NCI-H748 (cell line): ENCODE results near the gene VGLL3.
"Not testable (repeated sequence)": the region's sequence is repeated elsewhere in the genome, so short reads cannot be mapped to it uniquely, and the experiment has no call there.

Experiments used
- DNase-seq: peaks from one replicate; lab custom pipeline; 2025; ENCODE audit not compliant: unreplicated experiment; lab: John Stamatoyannopoulos, UW

The VGLL3 gene

DNA sequence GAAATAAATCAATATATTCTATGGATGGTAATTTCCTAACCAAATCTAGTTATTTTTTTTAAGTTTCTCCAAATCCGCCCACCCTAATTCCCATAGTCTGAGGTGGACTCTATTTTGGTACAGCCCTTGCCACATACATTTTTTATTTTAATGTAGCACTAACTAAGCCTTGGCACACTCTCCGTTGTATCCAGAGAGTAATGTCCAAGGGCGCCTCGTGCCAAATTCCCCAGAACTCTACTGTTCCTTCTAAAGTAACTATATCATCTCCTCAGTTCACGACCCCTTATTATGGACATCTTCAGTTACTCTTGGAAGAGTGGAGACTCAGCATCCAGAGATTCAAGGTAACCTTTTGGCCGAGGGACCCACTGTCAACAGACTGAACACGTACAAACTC is 1.3 kb downstream of the VGLL3 start:
- DNase-seq: no peak

DNA sequence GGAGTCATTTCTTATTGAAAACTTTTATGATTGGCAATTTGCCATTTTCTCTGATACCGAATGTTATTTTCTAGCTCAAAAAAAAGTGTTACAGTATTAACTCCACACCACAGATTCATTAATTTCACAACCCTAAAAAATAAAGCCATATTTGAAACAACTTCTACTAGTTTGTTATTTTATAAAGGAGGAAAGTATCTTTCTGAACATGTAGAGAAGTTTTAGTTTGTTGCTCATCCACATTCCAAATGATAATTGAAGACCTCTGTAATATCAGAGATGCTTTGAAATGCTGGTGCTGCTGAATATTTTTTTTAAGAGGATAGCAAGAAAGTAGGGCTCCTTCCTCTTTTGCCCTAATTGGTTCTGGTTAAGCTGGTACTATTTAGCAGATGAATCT is 1.9 kb downstream of the VGLL3 start:
- DNase-seq: no peak

DNA sequence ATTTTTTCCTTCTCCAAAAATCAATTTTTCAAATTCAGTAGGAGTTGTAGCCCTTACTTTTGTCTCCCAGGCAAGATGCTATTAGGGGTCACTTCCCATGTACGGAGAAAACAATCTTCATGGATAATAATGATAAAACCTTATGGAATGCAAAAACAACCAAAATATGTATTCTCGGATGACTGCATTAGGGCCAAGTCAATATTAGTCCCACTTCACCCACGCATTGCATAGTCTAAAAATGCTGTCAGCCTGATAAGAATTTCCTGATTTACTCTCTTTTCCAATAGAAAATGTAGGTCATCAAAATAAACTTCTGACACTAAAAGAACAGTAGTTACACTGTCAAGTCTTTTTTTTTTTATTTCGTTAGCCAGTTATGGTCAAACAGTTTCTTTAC is 2.7 kb downstream of the VGLL3 start:
- no peak for DNase-seq

DNA sequence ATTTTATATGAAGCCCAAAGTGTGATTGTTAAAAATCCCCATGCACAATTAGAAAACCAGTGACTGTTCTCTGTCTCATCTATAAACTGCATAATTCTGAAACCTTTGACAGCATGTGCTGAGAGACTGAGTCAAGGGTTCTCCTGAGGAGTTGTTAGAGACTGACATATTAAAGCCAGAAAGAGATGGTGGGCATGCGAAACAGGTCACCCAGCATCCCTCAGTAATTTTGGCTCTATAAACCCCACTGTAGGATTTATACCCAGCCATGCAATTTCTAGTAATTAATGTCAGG is 3.6 kb downstream of the VGLL3 start:
- no peak for DNase-seq

DNA sequence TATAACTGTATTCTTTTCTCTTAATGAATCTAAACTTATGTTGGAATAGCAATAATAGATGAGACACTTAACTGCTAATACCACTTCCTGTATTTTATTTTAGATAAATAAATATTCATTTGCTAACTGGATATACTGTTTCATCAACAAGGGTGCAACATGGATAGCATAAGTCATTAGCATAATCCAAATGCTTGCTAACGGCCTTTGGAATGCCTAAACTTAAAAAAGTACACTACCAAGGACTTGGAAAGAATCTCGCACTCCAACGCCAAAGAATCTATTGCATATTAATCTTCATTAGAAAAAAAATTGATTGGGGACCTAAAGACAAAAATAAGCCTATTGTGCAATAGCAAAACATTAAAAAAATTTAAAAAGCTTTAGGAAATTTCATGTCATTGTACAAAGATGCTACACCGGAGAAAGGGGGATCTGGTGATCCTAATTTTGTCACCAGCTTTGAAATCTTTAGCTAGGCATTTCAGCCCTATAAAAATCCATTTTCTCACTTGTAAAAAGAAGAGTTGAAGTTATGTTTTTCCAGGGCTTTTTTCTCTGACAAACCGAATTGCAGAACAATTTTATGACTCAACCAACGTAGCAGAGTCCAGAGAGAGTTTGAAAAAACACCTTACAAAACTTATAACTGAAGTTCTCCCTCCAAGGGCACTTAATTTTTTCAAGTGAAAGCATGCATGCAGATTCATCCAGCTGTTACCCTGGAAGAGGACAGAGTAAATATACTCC is 4.1 kb downstream of the VGLL3 start:
- DNase-seq: no peak

DNA sequence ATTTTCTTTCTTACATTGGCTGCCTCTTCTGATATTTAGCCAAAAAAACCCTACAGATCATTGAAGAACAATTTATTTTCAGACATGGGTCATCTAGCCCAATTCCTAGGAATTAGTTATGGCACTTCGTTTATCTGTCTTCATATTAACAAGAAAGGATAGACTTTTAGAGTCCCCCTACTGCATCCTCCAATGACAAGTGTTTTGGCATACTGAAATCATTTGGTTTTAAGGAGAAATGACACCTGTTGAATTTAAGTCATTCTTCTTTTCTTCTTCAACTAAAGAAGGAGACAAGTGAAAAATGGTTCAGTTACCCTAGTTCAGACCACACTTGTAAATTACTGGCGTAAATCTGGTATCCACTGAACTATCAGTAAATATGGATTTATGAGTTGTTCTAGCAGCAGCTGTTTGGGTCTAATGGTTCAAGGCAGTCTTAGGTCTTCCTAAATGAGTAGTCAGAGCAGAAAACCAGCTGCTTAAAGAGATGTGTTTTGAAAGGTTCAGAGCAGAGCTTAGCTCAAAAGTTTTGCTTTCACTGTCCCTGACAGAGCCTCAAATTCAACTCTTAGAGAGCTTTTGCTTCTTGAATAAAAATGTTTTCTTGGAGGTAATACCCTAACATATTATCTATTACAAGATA is 5.6 kb downstream of the VGLL3 start:
- no peak for DNase-seq

DNA sequence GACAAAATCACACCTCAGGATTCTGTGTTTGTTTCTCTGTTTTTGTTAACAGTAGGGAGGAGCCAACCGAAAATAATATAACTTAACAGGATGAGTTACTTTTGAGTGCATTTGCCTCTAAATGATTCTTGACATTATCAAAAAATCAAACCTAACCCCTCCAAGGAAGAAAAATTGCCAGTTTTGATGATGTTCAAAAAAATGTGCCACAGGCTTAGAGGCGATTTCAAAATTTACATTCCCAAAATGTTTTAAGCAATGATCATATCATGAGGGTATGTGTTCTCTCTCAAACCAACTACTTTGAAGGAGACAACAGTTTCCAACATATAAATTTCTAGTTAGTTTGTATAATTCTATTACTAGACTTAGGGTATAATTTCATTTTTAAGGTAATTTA is 6.7 kb downstream of the VGLL3 start:
- DNase-seq: no peak

DNA sequence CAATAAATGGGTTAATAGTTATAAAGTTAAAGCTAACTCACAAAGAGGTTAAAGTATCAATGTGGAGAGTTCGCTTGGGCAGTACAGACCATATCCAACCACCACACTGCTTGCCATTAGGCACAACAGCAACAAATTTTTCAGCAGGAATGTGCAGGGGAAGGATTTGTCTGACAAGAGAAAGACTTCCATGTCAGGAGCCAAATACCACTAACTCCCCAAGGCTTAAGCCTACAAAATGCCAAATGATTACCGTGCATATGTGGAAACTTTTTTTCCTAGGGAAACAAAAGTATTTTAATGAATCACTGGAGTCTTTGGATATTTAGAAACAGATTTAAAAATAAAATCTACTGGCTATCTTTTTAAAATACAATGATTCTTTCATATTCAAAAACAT is 8.1 kb downstream of the VGLL3 start:
- DNase-seq: no peak

DNA sequence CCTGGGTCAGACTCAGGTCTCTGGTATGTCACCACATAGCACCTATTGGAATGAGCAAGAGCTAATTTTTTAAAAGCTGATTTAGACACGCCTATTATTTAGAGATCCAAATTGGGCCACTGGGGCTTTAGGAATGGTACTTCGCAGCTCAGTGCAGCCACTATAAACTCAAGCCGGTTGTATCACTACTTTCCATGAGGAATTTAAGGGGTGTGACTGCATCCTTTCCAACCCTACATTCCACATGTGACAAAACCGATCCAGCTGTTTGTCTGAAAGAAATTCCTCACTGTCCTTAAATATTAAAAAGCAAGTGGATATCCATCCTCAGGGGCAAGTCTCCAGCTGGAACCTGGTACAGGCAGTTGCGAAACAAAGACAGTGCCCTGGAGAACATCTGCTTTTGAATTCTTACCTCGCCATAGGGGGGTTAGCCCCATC is 12.8 kb downstream of the VGLL3 start:
- no peak for DNase-seq

DNA sequence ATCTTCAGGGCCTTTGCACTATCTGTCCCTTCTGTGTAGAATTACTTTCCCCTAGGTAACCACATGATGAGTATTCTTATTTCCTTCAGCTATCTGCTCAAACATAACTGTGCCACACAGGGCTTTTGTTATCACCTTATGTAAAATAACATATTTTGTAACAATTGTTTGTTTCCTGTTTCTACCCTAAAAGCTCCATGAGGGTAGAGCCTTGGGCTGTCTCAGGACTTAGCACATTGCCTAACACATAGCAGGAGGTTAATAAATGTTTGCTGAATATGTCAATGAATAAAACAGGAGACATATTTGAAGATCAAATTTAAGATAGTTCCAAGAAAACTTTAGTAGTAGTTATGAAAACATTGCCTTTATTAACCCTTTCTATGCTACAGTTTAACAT is 14.7 kb downstream of the VGLL3 start:
- no peak for DNase-seq

DNA sequence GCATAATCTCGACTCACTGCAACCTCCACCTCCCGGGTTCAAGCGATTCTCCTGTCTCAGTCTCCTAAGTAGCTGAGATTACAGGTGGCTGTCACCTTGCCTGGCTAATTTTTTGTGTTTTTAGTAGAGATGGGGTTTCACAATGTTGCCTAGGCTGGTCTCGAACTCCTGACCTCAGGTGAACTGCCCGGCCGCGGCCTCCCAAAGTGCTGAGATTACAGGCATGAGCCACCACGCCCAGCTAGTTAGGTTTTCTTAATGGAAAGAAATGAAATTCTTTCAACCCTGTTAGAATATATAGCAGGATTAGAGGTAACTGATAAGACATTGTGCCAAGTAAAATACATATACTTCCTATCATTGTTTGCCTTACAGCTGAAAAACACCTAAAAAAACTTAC is 16.8 kb downstream of the VGLL3 start:
- not testable (repeated sequence) for DNase-seq

DNA sequence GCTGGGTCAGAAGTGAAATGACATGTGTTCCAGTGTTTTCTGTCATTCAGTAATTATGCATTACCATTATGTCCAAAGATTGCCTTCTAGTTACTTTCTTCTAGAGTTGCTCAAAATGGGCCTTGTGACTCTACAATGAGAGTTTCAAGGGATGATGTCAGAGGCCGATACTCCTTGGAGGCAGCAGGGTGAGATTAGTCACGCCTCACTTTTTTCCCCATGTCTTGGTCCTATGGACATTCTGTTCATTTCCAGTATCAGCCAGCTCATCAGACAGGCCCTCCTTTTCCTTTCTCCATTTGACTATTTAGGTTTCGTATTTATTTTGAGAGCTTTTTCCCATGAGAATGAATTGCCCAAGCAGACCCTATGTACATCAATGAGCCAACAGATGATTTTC is 17.5 kb downstream of the VGLL3 start:
- DNase-seq: no peak

DNA sequence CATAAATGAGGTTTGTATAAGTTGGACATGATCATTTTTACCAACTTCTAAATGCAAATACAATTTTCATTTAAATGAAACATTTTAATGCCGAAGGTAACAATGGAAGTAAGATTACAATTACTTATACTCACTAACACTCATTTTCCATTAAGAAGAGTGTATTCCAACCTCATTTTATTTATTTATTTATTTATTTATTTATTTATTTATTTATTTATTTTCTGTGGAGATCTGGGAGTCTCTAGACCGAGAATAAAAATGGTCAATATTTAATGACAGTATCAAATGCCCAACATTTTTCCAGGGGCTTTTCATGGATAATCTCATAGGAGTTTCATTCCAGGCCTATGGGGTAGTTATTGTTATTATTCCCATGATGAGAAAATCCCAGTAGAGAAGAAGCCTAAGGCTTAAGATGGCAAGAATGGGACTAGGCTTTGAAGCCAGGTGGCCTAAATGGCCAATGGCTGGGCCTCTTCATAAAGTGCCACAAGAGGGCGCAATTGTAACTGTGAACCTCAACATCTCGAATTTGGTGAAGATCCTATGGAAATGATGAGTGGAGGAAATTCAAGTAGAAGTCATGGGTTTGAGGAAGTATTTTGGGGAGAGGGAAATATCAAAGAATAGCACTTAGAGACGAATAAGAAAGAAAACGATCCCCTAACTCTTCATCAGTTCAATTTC is 21.3 kb downstream of the VGLL3 start:
- DNase-seq: peak; percentile 32

DNA sequence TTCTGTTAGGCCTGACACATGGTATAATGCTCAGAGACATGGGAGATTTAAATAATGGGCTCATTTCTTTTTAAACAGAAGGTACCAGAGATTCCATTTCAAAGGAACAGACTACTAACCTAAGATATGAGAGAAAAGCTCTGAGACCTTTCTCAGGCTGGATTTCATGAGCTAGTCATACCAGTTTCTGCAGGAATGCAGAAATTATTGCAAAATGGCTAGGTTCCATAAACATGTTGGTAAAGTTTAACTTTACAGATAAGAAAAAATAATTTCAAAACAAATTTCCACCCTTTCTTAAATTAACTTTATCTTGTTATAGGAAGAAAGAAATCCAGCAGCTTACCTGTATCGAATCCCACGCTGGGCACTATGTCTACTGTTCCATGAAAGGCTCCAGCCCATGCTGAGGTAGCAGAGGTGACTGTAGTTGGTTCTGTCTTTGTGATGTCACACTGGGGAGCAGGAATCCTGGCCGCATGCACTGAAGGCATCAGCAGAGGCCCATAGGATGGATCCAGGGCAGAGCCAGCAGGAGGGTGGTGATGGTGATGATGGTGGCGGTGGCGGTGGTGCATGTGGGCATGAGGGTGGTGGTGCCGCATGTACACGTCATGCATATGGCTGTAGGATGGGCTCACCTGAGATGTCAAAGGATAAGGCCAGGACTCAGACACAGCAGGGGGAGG is 22.6 kb downstream of the VGLL3 start:
- no peak for DNase-seq

DNA sequence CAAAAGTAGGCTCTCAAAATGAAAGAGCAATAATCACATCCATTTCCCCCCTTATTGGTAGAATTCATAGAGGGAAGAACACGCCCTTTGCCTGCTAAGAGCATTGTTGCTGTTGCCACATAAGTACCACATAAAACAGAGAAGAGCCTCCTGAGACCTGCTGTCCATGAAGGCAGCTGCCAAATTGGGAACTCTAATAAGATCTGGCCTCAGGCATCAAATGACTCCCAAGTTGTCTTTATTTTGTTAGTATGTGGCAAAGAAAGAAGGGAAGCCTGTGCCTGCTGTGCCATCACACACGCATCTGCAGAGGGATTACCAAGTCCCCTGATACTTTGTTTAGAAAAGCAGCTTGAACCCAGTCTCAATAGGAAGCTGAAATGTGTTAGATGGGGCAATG is 23.9 kb downstream of the VGLL3 start:
- no peak for DNase-seq

DNA sequence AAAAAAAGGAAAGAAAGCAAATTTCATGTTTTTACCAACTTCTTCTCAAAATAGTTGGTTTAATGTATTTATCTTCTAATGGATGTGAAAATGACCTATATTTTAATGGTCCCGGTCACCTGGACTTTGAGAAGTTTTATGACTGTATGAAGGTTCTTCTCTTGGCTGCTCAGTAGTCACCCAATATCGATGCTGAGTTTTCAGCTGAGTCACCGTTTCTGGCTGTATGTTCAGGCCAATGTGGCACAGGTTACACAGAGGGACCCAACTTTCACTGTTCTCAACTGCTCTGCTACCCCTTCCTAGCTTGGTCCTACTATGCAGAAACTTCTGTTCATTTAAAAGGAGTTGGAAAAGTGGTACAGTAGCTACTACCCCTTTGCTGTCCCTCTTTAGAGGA is 25.8 kb downstream of the VGLL3 start:
- no peak for DNase-seq

DNA sequence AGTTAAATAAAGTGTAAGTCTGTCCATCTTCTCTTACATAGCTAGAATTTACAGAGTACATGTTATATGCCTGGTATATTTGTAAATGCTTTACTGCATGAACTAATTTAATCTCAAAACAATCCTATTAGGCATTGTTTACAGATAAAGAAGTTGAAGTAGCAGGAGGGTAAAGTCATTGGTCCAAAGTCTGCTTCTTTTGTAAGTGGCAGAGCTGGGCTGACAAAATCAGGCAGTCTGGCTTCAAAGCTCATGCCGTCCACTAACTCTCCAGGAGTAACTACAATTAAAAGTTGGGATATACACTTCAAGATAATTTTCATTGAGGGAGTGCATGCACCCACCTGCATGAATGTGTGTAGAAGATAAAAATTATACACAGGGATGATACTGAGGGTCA is 27.3 kb downstream of the VGLL3 start:
- no peak for DNase-seq

DNA sequence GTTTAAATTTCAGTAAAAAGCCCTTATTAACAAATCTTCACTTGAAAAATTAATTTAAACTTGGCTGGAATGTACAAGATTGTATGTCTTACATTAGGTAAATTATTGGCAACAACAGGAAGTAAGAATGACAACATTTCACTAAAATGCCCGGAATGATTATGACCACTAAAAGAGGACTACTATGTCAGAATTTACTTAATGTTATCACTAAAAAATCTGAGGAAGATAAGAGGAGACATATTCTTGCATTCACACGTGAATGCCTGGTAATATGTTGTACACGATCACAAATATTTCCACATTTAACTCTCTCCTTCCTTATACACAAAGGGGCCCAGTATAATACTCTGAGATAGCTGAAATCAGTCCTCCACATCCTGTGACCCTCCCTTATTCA is 29.7 kb downstream of the VGLL3 start:
- no peak for DNase-seq

DNA sequence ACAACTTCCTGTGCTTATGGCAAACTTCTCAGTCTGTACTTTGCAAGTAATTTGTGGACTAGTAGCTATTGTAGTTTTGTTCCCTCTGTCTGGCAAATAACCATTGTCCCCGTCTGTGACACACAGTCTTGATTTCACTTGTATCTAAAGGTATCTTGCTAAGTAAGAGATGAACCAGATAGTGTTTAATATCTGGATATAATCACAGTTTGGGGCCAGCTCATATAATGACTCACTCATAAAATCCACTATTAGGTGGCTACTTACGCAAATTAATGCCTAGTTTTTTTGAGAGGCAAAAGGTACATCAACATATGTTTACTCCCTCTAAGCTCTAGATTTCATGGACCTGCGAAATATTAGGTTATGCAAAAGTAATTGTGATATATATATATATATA is 30.4 kb downstream of the VGLL3 start:
- no peak for DNase-seq

DNA sequence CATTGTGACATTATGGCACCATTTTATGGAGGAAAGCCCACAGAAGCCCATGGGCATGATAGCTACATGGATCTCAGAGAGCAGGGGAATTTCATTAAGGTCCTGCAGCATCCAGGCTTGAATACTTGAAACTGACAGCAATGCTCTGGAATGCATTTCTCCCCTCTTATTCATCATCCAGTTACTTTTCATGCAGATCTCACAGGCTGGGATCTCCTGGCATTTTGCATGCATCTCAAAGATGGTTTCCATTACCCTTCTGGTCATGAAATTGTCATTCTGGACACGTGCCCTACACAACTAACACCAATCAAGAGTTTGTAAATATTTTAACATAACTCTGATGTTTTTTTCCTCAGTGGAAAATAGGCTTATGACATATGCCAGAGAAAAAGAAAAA is 32.4 kb downstream of the VGLL3 start:
- DNase-seq: no peak

DNA sequence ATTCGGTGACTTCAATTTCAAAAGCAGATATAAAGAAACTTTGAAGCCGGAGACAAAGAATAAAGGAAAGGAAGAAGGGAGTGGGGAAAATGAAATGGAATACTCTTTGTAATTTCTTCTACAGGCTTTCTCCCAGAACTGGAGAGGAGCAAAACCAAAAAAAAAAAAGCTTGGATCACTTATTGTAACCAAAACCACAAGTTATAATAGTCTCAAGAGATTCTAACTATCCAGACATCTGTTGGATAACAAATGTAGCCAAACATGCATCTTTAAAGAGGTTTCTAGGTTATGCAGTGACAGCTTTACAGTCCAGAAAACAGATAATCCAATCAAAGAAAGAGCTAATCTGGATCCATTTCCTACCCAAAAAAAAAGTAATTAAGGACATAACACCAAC is 36.2 kb downstream of the VGLL3 start:
- DNase-seq: no peak

DNA sequence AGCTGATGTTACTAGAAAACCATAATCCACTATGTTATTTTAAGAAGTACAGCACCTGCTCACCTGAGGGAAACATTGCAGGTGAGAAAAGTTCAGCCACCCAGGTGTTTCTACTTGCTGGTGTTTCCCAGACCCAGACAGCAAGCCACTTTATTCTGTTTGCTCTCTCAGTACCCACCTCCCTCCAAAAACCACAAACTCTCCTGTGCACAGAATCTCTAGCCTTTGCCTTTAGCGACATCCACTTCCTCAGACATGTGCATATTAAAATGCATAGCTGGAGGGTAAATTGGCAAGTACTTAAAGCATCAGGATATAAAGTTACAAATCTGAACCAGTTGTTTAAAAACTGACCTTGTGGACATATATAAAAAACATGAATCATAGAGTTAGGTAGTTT is 36.7 kb downstream of the VGLL3 start:
- no peak for DNase-seq
